ENCODE results near the gene TP63.

DNA sequence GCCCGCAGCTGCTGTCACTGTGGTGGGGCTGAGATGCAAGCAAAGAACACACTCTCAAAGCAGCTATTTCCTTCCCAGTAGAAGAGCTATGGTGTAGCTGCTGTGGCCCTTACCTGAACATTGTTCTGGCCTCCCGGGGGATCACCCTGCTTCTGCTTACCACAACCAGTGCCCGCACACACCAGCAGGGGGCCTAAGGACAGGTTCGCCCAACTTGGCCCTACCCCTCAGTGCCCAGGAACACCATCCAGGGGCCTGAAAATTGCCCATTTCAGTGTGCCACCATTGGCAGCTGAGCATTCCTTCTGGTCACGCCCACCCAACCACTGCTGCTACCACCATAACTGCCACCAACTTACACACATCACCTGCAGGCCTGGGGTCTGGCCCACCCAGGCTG is 113.0 kb downstream of the TP63 start:
- TF ChIP-seq EZH2 (IDR thresholded peaks at IDR 0.05; ENCODE audit: insufficient read depth, low read length) = no peak
- TF ChIP-seq CTCF (IDR thresholded peaks at IDR 0.05; ENCODE audit: insufficient read depth, low read depth, low read length) = no peak

Measured in astrocyte (in vitro differentiated cells and primary cell).